ENCODE data around the gene PPP2R5D. TPM values are rescaled to one million over a fixed set of nuclear protein-coding genes. Genes with fewer than 3 reads are reported as not detected.

The PPP2R5D gene
- total and polyA plus RNA-seq, 9 of the 15 experiments (the other 6 are each of a cell fraction or from before 2014, with no cell fraction given) = 1.3 to 96.1 (median 38.4) TPM

GRCh38 chr6:43013097-43013842, 28.9 kb downstream of the PPP2R5D start (continued):
- TF ChIP-seq UBTF (IDR thresholded peaks at IDR 0.05; ENCODE audit: borderline replicate concordance in 1 of 2, low read depth in 2 of 2, low read length in 2 of 2) = no peak
- TF ChIP-seq POLR2A (conservative IDR thresholded peaks at IDR 0.05) = peak; percentile 38; the same call in 1 of the 2 replicates
- peak; percentile 12; the same call in 1 of the 2 replicates for TF ChIP-seq PML (IDR thresholded peaks at IDR 0.05; ENCODE audit: low read length)
- TF ChIP-seq MYNN (IDR thresholded peaks at IDR 0.05) = no peak
- no peak for TF ChIP-seq MYNN (CRISPR knock-in tag; IDR thresholded peaks at IDR 0.05)
- TF ChIP-seq DPF2 (IDR thresholded peaks at IDR 0.05) = peak; percentile 49
- TF ChIP-seq KDM4B (IDR thresholded peaks at IDR 0.05; ENCODE audit: borderline replicate concordance in 2 of 2, low read depth in 1 of 2) = no peak; a peak in 1 of 4 replicates
- peak; percentile 22; the same call in 1 of the 2 replicates for TF ChIP-seq ERF (CRISPR knock-in tag; IDR thresholded peaks at IDR 0.05)
- no peak for TF ChIP-seq IRF9 (tag; IDR thresholded peaks at IDR 0.05)
- 0 out of 2 replicates have a peak, but pooled peaks have one; percentile 26 for TF ChIP-seq SMARCA4 (IDR thresholded peaks at IDR 0.05)
- no peak for TF ChIP-seq PBX2 (CRISPR knock-in tag; IDR thresholded peaks at IDR 0.05; ENCODE audit: low read depth)
- TF ChIP-seq PBX2 (tag; conservative IDR thresholded peaks at IDR 0.05; ENCODE audit: low read depth) = no peak
- TF ChIP-seq ZNF274 (IDR thresholded peaks at IDR 0.05; ENCODE audit: borderline replicate concordance, low read depth, low read length) = no peak
- TF ChIP-seq ZNF77 (CRISPR knock-in tag; IDR thresholded peaks at IDR 0.05) = no peak
- TF ChIP-seq HLTF (IDR thresholded peaks at IDR 0.05) = peak; percentile 80; the same call in 1 of the 2 replicates
- 0 out of 2 replicates have a peak, but pooled peaks have one; percentile 25 for TF ChIP-seq LEF1 (IDR thresholded peaks at IDR 0.05)
- TF ChIP-seq SRF (CRISPR knock-in tag; IDR thresholded peaks at IDR 0.05) = no peak
- TF ChIP-seq ZNF23 (CRISPR knock-in tag; IDR thresholded peaks at IDR 0.05) = no peak
- peak in 1 of 2 experiments; percentile 93; a peak in 1 of 4 replicates for TF ChIP-seq SIN3A (IDR thresholded peaks at IDR 0.05; ENCODE audit: borderline replicate concordance in 2 of 2, control insufficient read depth in 1 of 2, low read depth in 2 of 2, low read length in 2 of 2)
- TF ChIP-seq ZNF134 (CRISPR knock-in tag; conservative IDR thresholded peaks at IDR 0.05) = no peak
- peak; percentile 68 for TF ChIP-seq SAP30 (IDR thresholded peaks at IDR 0.05; ENCODE audit: borderline replicate concordance, insufficient read depth, low read depth, low read length, poor library complexity, severe bottlenecking)
- TF ChIP-seq FOSL1 (tag; conservative IDR thresholded peaks at IDR 0.05) = no peak
- no peak for TF ChIP-seq MCM5 (IDR thresholded peaks at IDR 0.05; ENCODE audit: low read depth)

Measured in K562 (cell line).